ENCODE results near the gene USP16.

GRCh38 chr21:29033871-29034270 is 9.4 kb downstream of the USP16 start:
- TF ChIP-seq POLR2A (IDR thresholded peaks at IDR 0.05) (no peak), CTCF (IDR thresholded peaks at IDR 0.05) (no peak), POLR2AphosphoS5 (IDR thresholded peaks at IDR 0.05) (no peak)

All from breast epithelium (tissue), 3 donors.